Thyroid gland (tissue), 4 donors: ENCODE results near the gene CCL17. TPM values are rescaled to one million over a fixed set of nuclear protein-coding genes. Genes with fewer than 3 reads are reported as not detected.

Source experiments
- DNase-seq, 2 donors: peaks; one replicate each; pipeline ENCODE4 v3.0.0-alpha.2; 2019
- H3K27ac ChIP-seq, 3 donors: fragments of 200-600 bp; sonication (generic); 1 replicate in 2 of 3; 2 replicates in 1 of 3; pipeline ENCODE4 v1.5.1; 2016 to 2019; ENCODE audit warnings: mild to moderate bottlenecking in 1 of 3, moderate library complexity in 1 of 3
- H3K27me3 ChIP-seq: fragments of 200-600 bp; sonication (generic); one replicate; pipeline ENCODE4 v1.5.1; 2019
- H3K36me3 ChIP-seq, 2 donors: fragments of 200-600 bp; sonication (generic); one replicate each; pipeline ENCODE4 v1.5.1; 2016 to 2019
- H3K4me1 ChIP-seq, 2 donors: fragments of 200-600 bp; sonication (generic); one replicate each; pipeline ENCODE4 v1.5.1; 2017 to 2019
- H3K4me3 ChIP-seq, 3 donors: fragments of 200-600 bp; sonication (generic); replicated peaks in 1 of 3; 1 replicate in 2 of 3; 2 replicates in 1 of 3; pipeline ENCODE4 v1.5.1; 2016; ENCODE audit warnings: mild to moderate bottlenecking in 1 of 3
- H3K9me3 ChIP-seq: fragments of 200-600 bp; sonication (generic); one replicate; pipeline ENCODE4 v1.5.1; 2017
- POLR2A ChIP-seq, 2 donors: fragments of 450-650 bp; IDR thresholded peaks; one replicate each; pipeline ENCODE4 v1.6.1; 2017; ENCODE audit warnings: antibody characterized with exemption in 2 of 2, mild to moderate bottlenecking in 2 of 2, moderate library complexity in 1 of 2
- WGBS, 2 donors: methylation state at CpG; one replicate each; pipeline ENCODE4 v1.1.5; 2017; 5-methylcytosine and 5-hydroxymethylcytosine counted together
- intact Hi-C: fragments of 100-400 bp; cut with DNase I; formaldehyde crosslinking; loops from one replicate; pipeline ENCODE4 v1.15.1; 2023
- total RNA-seq, 4 donors: library from RNA; depleted of rRNA; stranded (reverse); fragments of >200 nt; gene quantifications; one replicate each; pipeline ENCODE4 v1.2.3, GENCODE V29; 2016
- TF ChIP-seq, protein P1 (sequence below), 6 experiments: fragments of 200-600 bp in 3 of 6; fragments of 450-650 bp in 3 of 6; sonication (generic) in 3 of 6; IDR thresholded peaks; one replicate each; pipeline ENCODE4 v1.5.1; 2016 to 2019; ENCODE audit warnings: antibody characterized with exemption in 6 of 6, mild to moderate bottlenecking in 2 of 6, inconsistent platforms in 1 of 6, moderate library complexity in 1 of 6

The CCL17 gene
- total RNA-seq, 4 donors from 2014 or later = not detected

DNA sequence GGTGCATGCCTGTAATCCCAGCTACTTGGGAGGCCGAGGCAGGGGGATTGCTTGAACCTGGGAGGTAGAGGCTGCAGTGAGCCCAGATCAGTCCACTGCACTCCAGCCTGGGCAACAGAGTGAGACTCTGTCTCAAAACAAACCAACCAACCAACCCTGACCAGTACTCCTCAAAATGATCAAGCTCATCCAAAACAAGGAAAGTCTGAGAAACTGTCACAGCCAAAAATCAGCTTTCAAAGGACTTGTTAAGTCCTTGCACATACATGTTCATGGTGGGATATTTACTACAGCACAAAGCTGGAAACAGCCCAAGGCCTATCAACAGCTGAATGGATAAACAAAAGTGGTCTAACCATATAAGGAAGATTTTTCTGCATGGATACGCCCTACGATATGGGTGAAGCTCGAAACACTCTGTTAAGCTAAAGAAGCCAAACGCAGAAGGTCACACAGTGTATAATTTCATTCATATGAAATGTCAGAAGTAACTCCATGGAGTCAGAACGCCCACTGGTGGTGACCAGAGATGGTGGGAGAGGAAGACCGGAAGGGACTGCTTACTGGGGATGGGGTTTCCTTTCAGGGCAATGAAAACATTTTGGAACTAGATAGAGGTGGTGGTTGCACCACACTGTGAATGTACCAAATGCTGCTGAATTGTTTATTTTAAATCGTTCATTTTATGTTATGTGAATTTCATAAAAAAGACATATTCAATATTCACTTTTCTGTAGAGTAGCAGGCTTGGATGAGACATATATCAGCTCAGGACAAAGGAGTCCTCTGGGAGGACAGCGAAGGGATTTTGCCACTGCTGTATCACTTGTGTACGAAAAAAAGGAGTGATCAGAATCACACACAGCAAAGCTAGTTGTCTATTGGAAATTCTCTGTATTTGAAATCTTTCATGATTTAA is 17.7 kb downstream of the CCL17 start:
- peaks cover 0 to 1% of the 10 kb centered on the region in 2 donors for H3K36me3 ChIP-seq
- H3K27me3 ChIP-seq = no peaks in the 10 kb centered on the region
- intact Hi-C loops = no loop called here
- no peaks in the 10 kb centered on the region for H3K9me3 ChIP-seq
- peaks cover 3 to 33% of the 10 kb centered on the region in 2 donors for H3K4me1 ChIP-seq
- no peak for TF ChIP-seq POLR2A (IDR thresholded peaks at IDR 0.05)
- TF ChIP-seq, protein P1, sequence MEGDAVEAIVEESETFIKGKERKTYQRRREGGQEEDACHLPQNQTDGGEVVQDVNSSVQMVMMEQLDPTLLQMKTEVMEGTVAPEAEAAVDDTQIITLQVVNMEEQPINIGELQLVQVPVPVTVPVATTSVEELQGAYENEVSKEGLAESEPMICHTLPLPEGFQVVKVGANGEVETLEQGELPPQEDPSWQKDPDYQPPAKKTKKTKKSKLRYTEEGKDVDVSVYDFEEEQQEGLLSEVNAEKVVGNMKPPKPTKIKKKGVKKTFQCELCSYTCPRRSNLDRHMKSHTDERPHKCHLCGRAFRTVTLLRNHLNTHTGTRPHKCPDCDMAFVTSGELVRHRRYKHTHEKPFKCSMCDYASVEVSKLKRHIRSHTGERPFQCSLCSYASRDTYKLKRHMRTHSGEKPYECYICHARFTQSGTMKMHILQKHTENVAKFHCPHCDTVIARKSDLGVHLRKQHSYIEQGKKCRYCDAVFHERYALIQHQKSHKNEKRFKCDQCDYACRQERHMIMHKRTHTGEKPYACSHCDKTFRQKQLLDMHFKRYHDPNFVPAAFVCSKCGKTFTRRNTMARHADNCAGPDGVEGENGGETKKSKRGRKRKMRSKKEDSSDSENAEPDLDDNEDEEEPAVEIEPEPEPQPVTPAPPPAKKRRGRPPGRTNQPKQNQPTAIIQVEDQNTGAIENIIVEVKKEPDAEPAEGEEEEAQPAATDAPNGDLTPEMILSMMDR (IDR thresholded peaks at IDR 0.05) = peak in 5 of 6 experiments; percentile 27 to 53 (median 45)
- peak; percentile 38 to 47 for DNase-seq
- H3K27ac ChIP-seq = no peak overlapping the region
- 40 to 47% methylated on average over 10 of the region's 10 CpGs for WGBS, 2 donors
- no peak overlapping the region for H3K4me3 ChIP-seq

- intact Hi-C loops = no loop called here
- WGBS, 2 donors = 83 to 84% methylated on average over 2 of the region's 2 CpGs
- H3K27me3 ChIP-seq = no peaks in the 10 kb centered on the region
- TF ChIP-seq, protein P1 (IDR thresholded peaks at IDR 0.05) = no peak
- TF ChIP-seq POLR2A (IDR thresholded peaks at IDR 0.05) = no peak
- peaks cover 3 to 28% of the 10 kb centered on the region in 2 donors for H3K4me1 ChIP-seq
- H3K27ac ChIP-seq = no peak overlapping the region
- no peak overlapping the region for H3K4me3 ChIP-seq
- no peaks in the 10 kb centered on the region for H3K9me3 ChIP-seq
- DNase-seq = no peak
- H3K36me3 ChIP-seq = peaks cover 0 to 8% of the 10 kb centered on the region in 2 donors
These were observed 18.6 kb downstream of the CCL17 start for GRCh38 chr16:57423152-57423551.

GRCh38 chr16:57424583-57424982 is 20.0 kb downstream of the CCL17 start:
- intact Hi-C loops = no loop called here
- no peak for TF ChIP-seq POLR2A (IDR thresholded peaks at IDR 0.05)
- TF ChIP-seq, protein P1 (IDR thresholded peaks at IDR 0.05) = no peak
- H3K27ac ChIP-seq = no peak overlapping the region

DNA sequence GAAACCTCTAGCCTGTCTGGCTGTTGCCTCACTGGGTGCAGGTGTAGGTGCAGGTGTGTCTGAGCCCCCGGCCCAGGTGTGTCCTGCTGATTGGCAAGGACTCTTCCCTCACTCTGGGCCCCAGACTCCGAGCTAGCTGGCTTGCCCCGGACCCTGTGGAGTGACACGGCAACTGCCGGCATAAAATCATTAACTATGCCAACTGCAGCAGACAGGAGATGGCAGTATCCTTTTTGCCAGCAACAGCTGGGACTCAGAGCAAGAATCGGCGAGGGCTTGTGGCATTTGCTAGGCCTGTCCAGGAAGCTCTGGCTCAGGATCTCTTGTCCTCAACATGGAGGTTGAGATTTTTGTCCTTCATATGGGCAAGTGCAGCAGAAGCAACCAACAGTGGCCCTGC is 21.8 kb downstream of the CCL17 start:
- Histone ChIP-seq H3K4me3 (no peak overlapping the region), H3K27me3 (no peaks in the 10 kb centered on the region), H3K36me3 (peaks cover 17 to 36% of the 10 kb centered on the region in 2 donors), H3K9me3 (no peaks in the 10 kb centered on the region), H3K4me1 (peaks cover 0 to 22% of the 10 kb centered on the region in 2 donors), H3K27ac (no peak overlapping the region)
- WGBS, 2 donors = 83 to 91% methylated on average over 7 of the region's 7 CpGs
- intact Hi-C loops = no loop called here
- DNase-seq = no peak
- no peak for TF ChIP-seq POLR2A (IDR thresholded peaks at IDR 0.05)
- TF ChIP-seq, protein P1 (IDR thresholded peaks at IDR 0.05) = no peak

More at GRCh38 chr16:57424583-57424982, 20.0 kb downstream of the CCL17 start:
- H3K4me3 ChIP-seq = no peak overlapping the region
- no peaks in the 10 kb centered on the region for H3K27me3 ChIP-seq
- H3K9me3 ChIP-seq = no peaks in the 10 kb centered on the region
- peak in 1 of 2 donors; percentile 40 for DNase-seq
- 21 to 59% methylated on average over 3 of the region's 3 CpGs for WGBS, 2 donors
- H3K4me1 ChIP-seq = peaks cover 0 to 22% of the 10 kb centered on the region in 2 donors
- H3K36me3 ChIP-seq = peaks cover 0 to 19% of the 10 kb centered on the region in 2 donors

DNA sequence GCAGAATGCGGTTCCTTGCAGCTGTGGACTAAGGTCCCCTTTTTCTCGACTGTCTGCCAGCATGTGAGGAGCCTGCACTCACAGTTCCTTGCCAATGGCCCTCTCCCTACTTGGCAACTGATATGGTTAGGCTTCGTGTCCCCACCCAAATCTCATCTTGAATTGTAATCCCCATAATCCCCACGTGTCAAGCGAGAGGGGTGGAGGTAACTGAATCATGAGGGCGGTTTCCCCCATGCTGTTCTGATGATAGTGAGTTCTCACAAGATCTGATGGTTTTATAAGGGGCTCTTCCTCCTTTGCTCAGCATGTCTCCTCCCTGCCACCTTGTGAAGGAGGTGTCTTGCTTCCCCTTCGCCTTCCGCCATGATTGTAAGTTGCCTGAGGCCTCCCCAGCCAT is 22.7 kb downstream of the CCL17 start:
- intact Hi-C loops = no loop called here
- 85 to 88% methylated on average over 8 of the region's 8 CpGs for WGBS, 2 donors
- Histone ChIP-seq H3K36me3 (peaks cover 23 to 45% of the 10 kb centered on the region in 2 donors), H3K4me3 (no peak overlapping the region), H3K27ac (no peak overlapping the region), H3K9me3 (no peaks in the 10 kb centered on the region), H3K27me3 (no peaks in the 10 kb centered on the region), H3K4me1 (peaks cover 0 to 16% of the 10 kb centered on the region in 2 donors)
- no peak for DNase-seq
- TF ChIP-seq POLR2A (IDR thresholded peaks at IDR 0.05) = no peak
- TF ChIP-seq, protein P1 (IDR thresholded peaks at IDR 0.05) = no peak
